Measurements from ENCODE around the gene VMP1.

DNA sequence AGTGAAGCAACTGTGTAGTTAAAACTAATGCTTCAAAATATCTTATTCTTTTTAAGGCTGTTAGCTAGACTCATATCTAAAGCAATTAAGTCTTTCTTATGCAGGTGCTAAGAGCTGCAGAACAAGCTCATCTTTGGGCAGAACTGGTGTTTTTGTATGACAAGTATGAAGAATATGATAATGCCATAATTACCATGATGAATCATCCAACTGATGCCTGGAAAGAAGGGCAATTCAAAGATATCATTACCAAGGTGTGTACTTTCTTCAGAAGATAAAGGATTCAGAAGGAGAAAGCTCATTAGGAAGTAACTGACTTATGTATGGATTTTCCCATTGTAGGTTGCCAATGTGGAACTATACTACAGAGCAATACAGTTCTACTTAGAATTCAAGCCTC lies 24.2 kb upstream of the VMP1 start:
- TF ChIP-seq, protein P1, sequence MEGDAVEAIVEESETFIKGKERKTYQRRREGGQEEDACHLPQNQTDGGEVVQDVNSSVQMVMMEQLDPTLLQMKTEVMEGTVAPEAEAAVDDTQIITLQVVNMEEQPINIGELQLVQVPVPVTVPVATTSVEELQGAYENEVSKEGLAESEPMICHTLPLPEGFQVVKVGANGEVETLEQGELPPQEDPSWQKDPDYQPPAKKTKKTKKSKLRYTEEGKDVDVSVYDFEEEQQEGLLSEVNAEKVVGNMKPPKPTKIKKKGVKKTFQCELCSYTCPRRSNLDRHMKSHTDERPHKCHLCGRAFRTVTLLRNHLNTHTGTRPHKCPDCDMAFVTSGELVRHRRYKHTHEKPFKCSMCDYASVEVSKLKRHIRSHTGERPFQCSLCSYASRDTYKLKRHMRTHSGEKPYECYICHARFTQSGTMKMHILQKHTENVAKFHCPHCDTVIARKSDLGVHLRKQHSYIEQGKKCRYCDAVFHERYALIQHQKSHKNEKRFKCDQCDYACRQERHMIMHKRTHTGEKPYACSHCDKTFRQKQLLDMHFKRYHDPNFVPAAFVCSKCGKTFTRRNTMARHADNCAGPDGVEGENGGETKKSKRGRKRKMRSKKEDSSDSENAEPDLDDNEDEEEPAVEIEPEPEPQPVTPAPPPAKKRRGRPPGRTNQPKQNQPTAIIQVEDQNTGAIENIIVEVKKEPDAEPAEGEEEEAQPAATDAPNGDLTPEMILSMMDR (IDR thresholded peaks at IDR 0.05; ENCODE audit: low read depth, low read length, poor library complexity, severe bottlenecking): no peak
- no peak for TF ChIP-seq EZH2phosphoT487 (IDR thresholded peaks at IDR 0.05; ENCODE audit: borderline replicate concordance, low read length)
